ENCODE measurements around the gene IFTAP.
"Not testable (repeated sequence)": the region's sequence is repeated elsewhere in the genome, so short reads cannot be mapped to it uniquely, and the experiment has no call there.

Gene IFTAP, protein sequence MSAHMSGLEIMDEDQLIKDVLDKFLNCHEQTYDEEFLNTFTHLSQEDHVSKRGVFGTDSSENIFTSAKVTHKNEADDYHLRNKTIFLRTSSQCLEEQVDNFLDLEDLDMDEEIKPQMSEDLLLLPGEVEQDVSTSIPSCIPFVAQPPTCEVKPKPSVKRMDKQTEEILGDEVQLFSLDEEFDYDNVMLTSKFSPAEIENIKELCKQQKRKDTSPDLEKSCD

DNA sequence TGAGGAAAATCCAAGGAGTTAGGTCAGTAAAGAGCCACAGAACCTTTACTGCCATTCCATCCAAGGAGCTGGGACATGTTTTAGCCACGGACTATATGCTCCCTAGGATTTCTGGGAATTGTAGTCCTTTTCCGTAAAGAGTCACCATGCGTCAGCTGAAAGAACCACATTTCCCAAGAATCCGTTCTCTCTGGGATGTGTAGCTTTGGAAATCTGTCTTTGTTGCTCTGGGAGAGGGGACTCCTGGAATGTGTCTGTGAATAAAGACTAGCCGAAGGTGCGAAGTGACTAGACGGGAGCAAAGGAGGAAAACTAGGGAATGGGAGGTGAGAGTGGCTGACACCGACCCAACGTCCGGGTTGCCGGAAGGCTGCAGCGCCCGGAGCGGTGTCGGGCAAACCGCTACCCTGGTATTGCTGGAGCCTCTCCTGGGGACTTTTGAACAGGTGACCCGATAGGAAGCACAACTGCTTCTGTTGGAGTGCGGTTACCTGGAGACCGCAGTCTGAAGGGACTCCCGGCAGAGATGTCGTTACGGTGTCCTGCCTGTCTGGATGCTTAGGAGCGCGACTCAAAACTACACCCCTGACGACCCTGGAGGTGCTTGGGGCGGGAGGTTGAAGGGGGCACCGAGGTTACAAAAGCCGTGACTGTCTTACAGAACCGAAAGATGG is at the start of gene IFTAP:
Gene IFTAP (plus strand): TSS at position 187 of the 674 bp plus-strand sequence. CDS start 15,602 bp downstream, outside the sequence.
- peak; percentile 85 for DNase-seq (ENCODE audit: low read depth)

DNA sequence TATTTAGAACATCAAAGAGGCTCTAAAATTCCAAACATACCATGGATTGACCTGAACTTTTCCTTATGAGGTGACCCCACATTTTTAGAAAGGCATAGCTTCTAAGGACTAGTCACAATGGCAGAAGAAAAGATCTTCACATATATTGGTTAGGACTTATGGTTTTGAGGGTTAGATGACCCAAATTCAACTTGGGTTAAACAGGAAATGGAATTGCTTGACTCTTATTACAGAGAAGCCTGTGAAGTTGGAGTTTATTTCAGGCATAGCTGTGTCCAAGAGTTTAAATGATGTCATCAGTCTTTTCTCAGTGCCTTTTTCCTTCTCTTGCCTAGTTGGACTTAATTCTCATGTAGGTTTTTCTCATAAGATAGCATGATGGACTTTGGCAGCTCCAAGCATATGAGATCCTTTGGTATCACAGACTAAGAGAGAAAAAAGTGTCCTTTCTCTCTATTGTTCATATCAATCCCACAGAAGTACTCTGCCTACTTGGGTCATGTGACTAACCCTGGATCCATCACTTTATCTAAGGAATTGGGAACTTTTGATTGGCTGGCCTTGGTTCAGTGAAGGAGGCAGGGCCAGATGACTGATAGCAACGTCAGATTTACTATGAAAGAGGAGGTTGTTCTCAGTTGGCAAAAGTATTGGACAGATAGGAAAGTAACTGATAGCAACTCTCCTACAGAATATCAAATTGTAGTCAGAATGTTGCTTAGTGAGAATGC is 43.8 kb upstream of the IFTAP start:
- DNase-seq (ENCODE audit: low read depth) = no peak

DNA sequence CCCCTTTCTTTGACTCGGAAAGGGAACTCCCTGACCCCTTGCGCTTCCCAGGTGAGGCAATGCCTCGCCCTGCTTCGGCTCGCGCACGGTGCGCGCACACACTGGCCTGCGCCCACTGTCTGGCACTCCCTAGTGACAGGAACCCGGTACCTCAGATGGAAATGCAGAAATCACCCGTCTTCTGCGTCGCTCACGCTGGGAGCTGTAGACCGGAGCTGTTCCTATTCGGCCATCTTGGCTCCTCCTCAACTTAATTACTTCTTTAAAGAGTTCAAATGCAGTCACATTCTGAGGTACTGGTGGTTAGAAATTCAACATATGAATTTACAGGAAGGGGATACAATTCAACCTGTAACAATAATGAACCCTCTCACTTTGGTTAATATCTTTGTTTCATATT is 36.9 kb upstream of the IFTAP start:
- DNase-seq (ENCODE audit: low read depth) = not testable (repeated sequence)

DNA sequence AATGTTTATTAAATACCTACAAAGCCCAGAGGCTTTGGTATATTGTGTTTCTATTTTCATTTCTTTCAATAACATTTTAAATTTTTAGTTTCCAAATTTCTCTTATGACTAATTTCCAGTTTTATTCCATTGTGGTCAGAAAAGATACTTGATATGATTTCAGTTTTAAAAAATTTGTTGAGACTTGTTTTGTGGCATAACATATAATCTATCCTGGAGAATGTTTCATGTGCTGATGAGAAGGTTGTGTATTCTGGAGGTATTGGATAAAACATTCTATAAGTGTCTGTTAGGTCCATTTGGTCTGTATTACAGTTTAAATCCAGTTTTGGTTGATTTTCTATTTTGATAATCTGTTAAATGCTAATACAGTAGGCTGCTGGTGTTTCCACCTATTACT is 36.3 kb upstream of the IFTAP start:
- no peak for DNase-seq (ENCODE audit: low read depth)

DNA sequence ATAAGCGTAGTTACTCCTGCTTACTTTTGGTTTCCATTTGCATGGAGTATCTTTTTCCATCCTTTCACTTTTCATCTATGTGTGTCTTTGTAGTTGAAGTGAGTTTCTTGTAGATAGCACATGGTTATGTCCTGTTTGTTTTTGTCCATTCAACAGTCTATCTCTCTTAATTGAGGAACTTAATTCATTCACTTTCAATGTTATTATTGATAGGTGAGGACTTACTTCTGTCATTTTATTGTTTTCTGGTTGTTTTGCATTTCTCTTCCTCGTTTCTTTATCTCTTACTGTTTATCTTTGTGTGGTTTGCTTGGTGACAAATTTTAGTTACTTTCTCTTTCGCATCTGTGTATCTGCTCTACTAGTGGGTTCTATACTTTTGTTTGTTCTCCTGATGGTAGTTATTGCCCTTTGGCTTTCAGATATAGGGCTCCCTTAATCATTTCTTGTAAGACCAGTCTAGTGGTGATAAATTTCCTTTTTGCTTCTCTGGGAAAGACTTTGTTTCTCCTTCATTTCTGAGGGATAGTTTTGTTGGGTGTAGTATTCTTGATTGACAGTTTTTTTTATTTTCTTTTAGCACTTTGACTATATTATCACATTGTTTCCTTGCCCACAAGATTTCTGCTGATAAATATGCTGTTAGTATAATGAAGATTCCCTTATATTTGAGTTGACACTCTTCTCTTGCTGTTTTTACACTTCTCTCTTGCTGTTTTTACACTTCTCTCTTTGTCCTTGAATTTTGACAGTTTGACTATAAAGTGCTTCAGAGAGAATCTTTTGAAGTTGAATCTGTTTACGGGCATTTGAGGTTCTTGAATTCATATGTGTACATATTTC is 35.5 kb upstream of the IFTAP start:
- DNase-seq (ENCODE audit: low read depth) = no peak

DNA sequence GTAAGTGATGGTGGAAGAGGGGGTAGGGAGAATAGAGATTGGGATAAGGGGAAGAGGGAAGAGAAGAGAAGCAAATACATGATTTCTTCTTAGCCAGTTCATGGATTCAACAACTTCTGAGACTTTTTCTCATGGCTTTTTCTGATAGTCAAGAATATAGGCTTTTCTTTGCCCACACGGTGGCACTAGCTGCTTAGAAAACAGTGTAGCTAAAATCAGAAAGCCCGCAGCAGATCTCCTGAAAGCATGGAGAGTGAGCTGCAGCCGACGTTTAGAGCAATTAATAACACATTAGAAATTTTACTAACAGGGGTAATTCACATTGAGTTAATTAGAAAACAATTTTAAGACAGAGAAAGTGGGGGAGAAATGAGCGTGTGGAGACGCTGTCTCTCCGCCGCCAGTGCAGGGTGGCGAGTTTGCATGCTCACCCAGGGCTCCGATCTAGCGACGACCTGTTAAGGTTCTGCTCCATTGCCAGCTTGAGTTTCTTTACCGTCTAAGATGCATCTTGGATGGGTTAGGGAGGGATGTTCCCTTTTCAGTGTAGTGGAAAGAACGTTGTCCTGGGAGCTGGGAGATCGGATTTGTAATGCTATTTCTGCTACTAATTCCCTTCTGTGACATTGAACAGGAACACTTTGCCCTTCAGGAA is 29.8 kb upstream of the IFTAP start:
- peak; percentile 33 for DNase-seq (ENCODE audit: low read depth)

DNA sequence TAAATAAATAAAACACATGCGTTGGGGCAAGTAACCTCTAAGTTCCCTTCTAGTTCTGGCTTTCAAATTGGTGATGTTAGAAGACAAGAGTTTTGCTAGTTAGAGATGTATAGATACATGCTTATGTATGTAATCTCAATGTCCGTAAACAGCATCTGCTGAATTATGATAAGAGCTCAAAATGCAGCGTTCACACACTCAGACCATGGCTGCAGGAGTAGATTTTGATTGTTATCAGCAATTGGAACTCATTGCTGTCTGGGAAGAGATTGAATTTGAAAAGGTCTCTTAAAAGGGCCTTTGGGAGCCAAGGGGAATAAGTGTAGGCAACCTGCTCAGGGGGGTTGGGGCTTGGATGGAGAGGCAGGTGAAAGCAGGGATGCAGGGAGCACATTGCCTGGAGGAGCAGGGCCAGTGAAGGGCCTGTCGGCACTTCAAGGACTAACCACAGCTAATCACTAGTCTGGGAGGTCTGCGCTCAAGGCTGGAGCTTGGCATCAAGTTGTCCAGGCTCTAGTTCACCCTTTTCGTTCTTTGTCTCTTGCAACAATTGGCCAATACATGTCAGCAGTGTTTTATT is 29.2 kb upstream of the IFTAP start:
- DNase-seq (ENCODE audit: low read depth) = no peak

DNA sequence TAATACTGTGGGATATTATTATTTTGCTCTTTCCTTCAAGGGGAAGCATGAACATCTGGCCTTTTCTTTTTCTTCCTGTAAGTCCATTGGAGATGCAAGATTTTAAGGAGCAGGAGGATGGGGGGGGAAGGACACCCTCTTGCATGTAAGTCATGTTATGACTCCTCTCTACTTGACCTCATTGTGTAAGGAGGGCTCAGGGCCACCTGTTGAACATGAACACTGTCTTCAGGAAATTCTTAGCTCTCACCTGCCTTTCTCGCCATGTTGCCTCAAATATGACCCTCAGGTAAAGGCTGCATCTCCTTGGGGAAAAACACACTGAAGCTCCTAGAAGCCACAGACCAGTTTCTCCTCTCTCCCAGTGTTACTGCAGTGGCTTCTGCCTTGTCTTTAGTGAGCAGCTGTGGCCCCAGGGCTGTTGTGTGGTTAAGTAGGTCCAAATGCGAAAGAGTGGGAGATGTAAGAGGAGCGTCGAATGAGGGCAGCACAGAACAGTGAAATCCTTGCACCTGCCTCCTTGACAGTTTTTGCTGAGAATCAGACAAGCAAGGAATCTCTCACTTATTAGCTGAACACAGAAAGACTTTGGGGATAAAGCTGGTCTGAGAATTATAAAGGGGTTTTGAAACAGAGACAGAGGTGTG is 27.8 kb upstream of the IFTAP start:
- no peak for DNase-seq (ENCODE audit: low read depth)

DNA sequence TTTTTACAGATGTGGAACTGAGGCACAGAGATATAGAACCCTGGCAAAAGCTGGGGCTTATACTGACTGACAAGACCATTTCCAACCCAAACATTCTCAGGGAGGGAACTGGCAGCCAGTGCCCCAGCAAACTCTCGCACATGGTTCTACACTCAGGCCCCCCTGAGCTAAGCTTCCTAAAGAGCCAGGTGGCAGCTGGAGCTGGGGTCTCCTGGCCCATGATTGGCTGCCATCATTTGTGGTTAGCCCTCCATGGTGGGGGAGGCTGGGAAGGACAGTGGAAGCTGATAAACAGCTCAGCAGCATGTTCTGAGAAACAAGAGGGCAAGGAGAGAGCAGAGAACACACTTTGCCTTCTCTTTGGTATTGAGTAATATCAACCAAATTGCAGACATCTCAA is 26.6 kb upstream of the IFTAP start, which contains the start of gene RAG1:
Gene RAG1 (plus strand): TSS at position 314 of the 400 bp plus-strand sequence. CDS start 5,298 bp downstream, outside the sequence.
- DNase-seq (ENCODE audit: low read depth) = no peak

DNA sequence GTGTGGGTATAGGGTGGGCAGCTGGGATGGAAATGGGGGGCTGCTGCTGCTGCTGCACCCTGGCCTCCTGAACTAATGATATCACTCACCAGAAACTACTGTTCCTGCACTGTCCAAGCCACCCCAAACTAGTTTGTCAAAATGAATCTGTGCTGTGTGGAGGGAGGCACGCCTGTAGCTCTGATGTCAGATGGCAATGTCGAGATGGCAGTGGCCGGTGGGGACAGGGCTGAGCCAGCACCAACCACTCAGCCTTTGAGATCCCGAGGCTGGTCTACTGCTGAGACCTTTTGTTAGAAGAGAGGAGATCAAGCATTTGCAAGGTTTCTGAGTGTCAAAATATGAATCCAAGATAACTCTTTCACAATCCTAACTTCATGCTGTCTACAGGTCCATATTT is 25.2 kb upstream of the IFTAP start:
- DNase-seq (ENCODE audit: low read depth) = no peak

DNA sequence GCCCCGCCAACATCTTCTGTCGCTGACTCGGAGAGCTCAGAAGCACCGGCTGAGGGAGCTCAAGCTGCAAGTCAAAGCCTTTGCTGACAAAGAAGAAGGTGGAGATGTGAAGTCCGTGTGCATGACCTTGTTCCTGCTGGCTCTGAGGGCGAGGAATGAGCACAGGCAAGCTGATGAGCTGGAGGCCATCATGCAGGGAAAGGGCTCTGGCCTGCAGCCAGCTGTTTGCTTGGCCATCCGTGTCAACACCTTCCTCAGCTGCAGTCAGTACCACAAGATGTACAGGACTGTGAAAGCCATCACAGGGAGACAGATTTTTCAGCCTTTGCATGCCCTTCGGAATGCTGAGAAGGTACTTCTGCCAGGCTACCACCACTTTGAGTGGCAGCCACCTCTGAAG is 19.8 kb upstream of the IFTAP start:
- DNase-seq (ENCODE audit: low read depth) = no peak

DNA sequence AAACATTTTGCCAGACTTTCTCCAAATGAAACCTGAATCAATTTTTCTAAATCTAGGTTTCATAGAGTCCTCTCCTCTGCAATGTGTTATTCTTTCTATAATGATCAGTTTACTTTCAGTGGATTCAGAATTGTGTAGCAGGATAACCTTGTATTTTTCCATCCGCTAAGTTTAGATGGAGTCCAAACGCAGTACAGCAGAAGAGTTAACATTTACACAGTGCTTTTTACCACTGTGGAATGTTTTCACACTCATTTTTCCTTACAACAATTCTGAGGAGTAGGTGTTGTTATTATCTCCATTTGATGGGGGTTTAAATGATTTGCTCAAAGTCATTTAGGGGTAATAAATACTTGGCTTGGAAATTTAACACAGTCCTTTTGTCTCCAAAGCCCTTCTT is 16.9 kb upstream of the IFTAP start:
- DNase-seq (ENCODE audit: low read depth) = no peak

DNA sequence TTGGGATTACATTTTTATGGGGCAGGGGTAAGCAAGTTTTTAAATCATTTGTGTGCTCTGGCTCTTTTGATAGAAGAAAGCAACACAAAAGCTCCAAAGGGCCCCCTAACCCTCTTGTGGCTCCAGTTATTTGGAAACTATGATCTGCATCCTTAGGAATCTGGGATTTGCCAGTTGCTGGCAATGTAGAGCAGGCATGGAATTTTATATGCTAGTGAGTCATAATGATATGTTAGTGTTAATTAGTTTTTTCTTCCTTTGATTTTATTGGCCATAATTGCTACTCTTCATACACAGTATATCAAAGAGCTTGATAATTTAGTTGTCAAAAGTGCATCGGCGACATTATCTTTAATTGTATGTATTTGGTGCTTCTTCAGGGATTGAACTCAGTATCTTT is 16.4 kb upstream of the IFTAP start:
- no peak for DNase-seq (ENCODE audit: low read depth)

DNA sequence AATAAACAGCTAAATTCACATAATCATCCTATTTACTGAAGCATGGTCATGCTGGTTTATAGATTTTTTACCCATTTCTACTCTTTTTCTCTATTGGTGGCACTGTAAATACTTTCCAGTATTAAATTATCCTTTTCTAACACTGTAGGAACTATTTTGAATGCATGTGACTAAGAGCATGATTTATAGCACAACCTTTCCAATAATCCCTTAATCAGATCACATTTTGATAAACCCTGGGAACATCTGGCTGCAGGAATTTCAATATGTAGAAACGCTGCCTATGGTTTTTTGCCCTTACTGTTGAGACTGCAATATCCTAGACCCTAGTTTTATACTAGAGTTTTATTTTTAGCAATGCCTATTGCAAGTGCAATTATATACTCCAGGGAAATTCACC is 15.8 kb upstream of the IFTAP start:
- DNase-seq (ENCODE audit: low read depth) = no peak

DNA sequence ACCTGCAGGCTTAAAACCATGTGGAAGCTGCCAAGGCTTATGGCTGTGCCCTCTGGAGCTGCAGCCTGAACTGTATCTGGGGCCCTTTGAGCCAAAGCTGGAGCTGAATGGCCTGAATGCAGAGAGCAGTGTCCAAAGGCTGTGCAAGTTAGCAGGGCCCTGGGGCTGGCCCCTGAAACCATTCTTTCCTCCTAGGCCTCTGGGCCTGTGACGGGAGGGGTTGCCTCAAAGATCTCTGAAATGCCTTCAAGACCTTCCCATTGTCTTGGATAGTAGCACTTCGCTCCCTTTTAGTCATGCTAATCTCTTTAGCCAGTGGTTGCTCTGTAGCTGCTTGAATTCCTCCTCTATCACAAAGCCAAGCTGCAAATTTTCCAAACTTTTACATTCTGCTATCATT is 12.8 kb upstream of the IFTAP start:
- DNase-seq (ENCODE audit: low read depth) = no peak

DNA sequence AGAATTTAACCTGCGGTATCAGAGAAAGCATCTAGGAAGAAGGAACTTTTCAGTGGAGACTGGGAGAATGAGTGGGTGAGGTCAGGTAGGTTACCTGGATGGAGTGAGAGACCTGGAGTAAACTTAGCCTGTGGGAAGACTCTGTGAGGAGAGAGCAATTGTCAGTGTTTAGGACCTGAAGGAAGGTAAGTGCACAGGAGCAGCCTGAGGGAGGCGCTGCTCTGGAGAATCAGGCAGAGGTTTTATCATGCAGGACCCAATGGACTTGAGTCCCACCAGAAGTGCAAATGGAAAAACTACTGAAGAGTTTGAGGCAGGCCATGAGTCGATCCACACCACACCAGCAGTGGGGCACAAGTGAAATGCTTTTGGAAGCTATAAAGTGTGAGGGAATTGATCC is 10.6 kb upstream of the IFTAP start:
- DNase-seq (ENCODE audit: low read depth) = no peak

DNA sequence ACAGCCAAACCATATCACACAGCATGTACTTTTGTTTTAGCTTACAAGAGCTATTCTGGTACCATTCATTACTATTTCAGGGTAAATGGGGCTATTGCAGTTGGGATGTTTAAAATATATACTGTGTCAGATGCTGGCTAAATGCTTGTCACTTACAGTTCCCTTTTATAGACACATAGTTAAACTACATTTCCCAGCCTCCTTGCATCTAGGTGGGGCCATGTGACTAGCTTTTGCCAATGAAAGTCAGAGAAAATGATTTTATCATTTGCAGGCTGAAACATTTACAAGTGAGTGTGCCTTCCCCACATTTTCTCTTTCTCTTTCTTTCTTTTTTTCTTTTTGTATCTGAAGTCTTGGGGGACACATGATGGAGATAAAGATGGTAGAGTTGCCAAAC is 7.8 kb upstream of the IFTAP start:
- no peak for DNase-seq (ENCODE audit: low read depth)

DNA sequence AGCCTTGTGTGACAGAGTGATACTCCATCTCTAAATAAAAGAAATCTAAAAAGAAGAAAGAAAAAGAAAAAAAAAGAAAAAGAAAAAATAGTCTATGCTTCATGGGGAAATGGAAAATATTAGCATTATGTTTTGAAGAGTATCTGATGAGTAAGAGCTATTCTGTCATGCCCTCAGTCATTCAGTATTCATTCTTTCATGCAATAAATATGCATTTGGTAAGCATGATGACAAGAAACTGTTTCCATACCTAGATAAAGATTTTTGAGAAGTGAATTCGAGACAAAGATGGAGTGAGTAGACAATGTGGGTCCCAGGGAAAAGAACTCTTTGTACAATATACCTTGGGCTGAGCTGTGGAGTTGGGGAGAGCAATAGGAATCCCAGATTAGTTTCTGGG is 6.2 kb upstream of the IFTAP start:
- DNase-seq (ENCODE audit: low read depth) = no peak

DNA sequence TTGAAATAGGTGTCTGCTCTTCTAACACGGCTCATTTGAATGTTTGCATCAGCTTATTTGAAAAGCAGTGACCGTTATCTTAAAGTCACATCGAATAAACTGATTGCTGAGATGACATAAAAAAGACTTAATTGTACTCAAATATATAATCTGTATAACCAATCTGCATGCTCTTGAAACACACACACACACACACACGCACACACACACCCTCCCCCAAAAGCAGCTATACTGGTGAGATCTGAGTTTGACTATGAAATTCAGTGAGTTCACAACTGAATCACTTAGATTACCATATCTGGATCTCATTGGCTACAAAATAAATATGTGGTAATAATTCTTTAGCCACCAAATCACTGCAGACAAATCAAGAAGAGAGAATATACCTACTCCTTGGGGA is 3.8 kb upstream of the IFTAP start:
- no peak for DNase-seq (ENCODE audit: low read depth)

DNA sequence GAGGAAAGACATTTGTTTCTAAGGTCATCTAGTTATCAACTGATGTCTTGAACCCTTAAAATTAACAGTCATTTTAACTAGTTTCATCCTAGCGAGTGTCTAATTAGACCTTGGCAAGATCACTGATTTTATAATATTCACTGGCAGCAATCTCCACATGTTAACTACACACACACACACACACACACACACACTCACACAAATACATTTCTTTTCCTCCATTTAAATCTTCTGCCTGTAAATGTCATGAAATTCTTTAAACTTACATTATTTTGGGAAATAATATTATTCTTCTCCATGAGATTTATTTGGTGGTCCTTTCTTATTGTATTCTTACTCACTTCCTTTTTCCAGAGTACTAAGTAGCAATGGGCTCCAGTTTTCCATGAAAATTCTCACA is 2.9 kb upstream of the IFTAP start:
- no peak for DNase-seq (ENCODE audit: low read depth)

DNA sequence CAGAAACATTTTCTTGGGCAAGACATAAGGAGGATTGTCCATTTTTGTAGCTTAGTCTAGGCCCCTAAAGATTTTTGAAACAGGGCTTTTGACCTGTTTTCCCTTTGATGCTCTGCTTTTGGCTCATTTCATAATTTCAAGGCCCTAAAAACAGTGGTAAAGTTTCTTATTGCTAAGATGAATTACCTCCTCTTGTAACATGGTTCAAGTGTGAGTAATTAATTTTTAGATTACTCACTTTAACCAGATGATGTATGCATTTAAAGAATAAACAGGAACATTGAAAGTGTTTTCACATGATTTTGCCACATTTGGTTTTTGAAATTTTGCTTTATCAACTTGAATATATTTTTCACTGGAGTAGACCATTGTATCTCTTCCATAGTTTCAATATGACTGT is 2.6 kb downstream of the IFTAP start:
- DNase-seq (ENCODE audit: low read depth) = no peak
